Measurements from ENCODE around the gene WDR33. TPM values are rescaled to one million over a fixed set of nuclear protein-coding genes. Genes with fewer than 3 reads are reported as not detected.
A peak's percentile ranks its signal among the peaks of the same experiment; 100 is the strongest.

The WDR33 gene
- total RNA-seq, 2 donors from 2014 or later: 34.9 to 55.6 TPM

DNA sequence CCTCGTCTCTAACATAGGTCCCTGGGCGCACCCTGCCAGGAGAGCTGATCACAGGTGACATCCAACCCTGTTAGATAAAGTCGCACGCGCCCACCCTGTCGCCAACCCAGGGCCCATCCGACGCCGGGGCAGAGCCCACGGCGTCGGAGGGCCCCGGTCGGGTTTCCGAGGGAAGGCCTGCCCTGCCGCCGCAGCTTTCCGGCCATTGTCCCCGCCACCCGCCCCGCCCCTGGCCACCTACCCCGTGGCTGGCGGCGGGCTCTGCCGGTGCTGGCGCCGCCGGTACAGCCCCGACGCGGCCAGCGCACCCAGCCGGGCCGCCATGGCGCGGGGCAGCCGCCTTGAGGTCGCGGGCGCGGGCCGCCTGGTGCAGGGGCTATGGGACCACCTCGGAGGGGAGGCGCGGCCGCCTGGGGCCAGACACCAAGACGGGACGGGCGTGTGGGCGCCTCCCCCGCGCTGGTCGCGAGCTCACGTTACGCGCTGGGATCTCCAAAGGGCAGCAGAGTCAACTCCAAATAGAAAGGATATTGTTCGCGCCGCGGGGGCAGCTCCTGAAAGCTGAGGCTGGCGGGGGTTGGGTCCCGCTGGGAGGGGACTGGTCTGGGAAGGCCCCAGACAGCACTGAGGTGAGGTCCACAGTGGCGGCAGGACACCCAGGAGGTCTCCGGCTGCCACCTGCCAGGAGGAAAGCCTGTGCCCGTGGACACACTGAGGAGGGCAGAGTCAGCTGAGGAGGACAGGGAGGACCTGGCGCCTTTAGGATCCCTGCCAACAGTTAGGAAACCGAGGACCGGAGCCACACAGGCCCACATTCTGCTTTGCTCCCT lies 146.7 kb downstream of the WDR33 start:
- Histone ChIP-seq H3K36me3 (no peaks in the 10 kb centered on the region), H3K27ac (peak overlapping the region; percentile 44 to 74), H3K27me3 (replicated peaks; ENCODE audit: insufficient read depth) (no peaks in the 10 kb centered on the region), H3K9me3 (no peaks in the 10 kb centered on the region), H3K4me1 (ENCODE audit: control insufficient read depth in 1 of 2, low read depth in 2 of 2) (peaks cover 61 to 76% of the 10 kb centered on the region in 2 donors), H3K4me3 (peak overlapping the region; percentile 70)
- ATAC-seq (ENCODE audit: insufficient number of reproducible peaks, low FRiP score, low read depth) (no peak), DNase-seq (ENCODE audit: low spot score) (no peak)
- TF ChIP-seq, protein P1, sequence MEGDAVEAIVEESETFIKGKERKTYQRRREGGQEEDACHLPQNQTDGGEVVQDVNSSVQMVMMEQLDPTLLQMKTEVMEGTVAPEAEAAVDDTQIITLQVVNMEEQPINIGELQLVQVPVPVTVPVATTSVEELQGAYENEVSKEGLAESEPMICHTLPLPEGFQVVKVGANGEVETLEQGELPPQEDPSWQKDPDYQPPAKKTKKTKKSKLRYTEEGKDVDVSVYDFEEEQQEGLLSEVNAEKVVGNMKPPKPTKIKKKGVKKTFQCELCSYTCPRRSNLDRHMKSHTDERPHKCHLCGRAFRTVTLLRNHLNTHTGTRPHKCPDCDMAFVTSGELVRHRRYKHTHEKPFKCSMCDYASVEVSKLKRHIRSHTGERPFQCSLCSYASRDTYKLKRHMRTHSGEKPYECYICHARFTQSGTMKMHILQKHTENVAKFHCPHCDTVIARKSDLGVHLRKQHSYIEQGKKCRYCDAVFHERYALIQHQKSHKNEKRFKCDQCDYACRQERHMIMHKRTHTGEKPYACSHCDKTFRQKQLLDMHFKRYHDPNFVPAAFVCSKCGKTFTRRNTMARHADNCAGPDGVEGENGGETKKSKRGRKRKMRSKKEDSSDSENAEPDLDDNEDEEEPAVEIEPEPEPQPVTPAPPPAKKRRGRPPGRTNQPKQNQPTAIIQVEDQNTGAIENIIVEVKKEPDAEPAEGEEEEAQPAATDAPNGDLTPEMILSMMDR (IDR thresholded peaks at IDR 0.05): no peak

DNA sequence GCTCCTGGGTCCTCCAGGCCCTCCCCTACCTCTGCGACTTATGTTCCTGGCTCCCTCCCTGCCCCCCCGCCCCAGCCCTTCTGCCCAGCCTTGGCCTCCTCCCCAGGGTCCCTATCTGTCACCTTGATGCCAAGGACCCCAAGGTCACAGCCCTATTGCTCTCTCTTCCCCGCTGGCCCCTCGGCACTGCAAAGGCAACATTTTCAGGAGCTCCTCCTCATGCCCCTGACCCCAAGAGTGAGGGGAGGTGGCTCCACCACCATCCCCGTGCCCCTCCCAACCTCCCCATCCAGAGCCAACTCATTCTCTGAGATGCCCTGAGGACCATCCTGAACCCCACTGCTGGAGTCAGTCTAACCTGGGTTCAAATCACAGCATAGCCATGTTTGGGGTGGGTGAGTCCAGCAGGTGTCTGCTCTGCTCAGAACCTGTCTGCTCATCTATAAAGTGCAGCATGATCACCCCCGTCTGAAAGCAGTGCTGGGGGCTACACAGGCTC lies 147.4 kb downstream of the WDR33 start:
- H3K36me3 ChIP-seq: no peaks in the 10 kb centered on the region
- H3K27me3 ChIP-seq (replicated peaks; ENCODE audit: insufficient read depth): no peaks in the 10 kb centered on the region
- peak overlapping the region; percentile 70 for H3K4me3 ChIP-seq
- peaks cover 61 to 78% of the 10 kb centered on the region in 2 donors for H3K4me1 ChIP-seq (ENCODE audit: control insufficient read depth in 1 of 2, low read depth in 2 of 2)
- ATAC-seq (ENCODE audit: insufficient number of reproducible peaks, low FRiP score, low read depth): no peak
- H3K9me3 ChIP-seq: no peaks in the 10 kb centered on the region
- H3K27ac ChIP-seq: peak overlapping the region; percentile 44 to 74
- TF ChIP-seq, protein P1 (IDR thresholded peaks at IDR 0.05): no peak
- DNase-seq (ENCODE audit: low spot score): no peak

DNA sequence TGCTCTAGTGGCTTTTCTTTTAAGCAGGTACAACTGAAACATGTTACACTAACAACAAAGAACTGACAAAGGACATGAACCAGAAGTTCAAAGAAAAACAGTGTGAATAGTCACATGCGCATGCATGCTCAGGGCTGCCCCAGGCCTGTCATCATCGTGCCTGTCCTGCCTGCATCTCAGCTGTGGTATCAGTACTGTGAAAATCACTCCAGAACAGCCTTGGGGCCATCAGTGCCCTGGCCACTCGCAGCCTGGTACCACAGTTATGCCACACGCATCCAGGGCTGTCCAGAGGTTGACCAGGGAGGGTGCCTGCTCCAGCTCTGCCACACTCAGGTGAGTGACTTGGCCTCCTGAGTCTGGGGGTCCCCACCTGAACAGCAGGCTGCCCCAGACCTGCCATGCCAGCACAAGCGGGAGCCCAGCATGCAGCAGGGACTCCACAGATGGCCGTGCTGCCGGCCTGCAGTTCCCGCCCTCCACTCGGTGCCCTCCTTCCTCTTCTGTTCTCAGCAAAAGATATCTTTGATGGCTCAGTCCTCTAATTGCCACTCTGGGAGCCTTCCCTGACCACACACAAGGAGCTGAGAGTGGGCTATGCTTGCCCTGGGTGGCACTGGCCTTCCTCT lies 147.9 kb downstream of the WDR33 start:
- DNase-seq (ENCODE audit: low spot score): no peak
- Histone ChIP-seq H3K27ac (peak overlapping the region; percentile 44 to 74), H3K27me3 (replicated peaks; ENCODE audit: insufficient read depth) (no peaks in the 10 kb centered on the region), H3K4me3 (peak overlapping the region; percentile 70), H3K4me1 (ENCODE audit: control insufficient read depth in 1 of 2, low read depth in 2 of 2) (peaks cover 61 to 83% of the 10 kb centered on the region in 2 donors), H3K36me3 (no peaks in the 10 kb centered on the region), H3K9me3 (no peaks in the 10 kb centered on the region)
- no peak for ATAC-seq (ENCODE audit: insufficient number of reproducible peaks, low FRiP score, low read depth)
- TF ChIP-seq, protein P1 (IDR thresholded peaks at IDR 0.05): no peak

DNA sequence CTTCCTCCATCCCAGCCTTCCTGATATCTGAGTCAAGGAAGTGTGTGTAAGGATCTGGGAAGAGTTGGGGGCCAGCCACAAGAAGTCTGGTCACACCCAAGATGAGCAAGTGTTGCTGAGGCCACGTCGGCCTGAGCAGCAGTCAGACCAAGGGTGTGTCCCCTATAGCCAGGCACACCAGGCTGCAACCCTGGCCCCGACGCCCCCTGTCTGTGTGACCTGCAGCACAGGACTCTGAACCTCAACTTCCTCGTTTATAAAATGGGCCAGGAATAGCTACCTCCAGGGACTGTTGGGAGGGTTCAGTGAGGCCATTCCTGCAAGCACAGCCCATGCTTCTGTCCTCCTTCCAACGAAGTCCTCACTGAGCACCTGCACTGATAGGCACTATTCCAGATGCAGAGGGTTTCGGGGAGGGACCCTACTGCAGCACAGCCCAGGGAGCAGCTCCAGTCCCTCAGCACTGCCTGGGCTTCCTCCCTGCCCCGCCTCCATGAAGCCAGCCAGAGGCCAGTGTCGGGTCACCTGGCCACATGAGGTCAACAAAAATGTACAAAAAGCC lies 148.9 kb downstream of the WDR33 start:
- no peak for DNase-seq (ENCODE audit: low spot score)

More for the DNA sequence above, 148.9 kb downstream of the WDR33 start:
- no peak for ATAC-seq (ENCODE audit: insufficient number of reproducible peaks, low FRiP score, low read depth)
- Histone ChIP-seq H3K36me3 (peaks cover 5% of the 10 kb centered on the region), H3K27me3 (replicated peaks; ENCODE audit: insufficient read depth) (no peaks in the 10 kb centered on the region), H3K27ac (peak overlapping the region; percentile 40 to 62), H3K9me3 (no peaks in the 10 kb centered on the region), H3K4me3 (no peak overlapping the region), H3K4me1 (ENCODE audit: control insufficient read depth in 1 of 2, low read depth in 2 of 2) (peaks cover 60 to 90% of the 10 kb centered on the region in 2 donors)
- TF ChIP-seq, protein P1 (IDR thresholded peaks at IDR 0.05): no peak
